GM19372 (cell line): ENCODE results near the gene NUDT15.
"Not testable (repeated sequence)": the region's sequence is repeated elsewhere in the genome, so short reads cannot be mapped to it uniquely, and the experiment has no call there.

ENCODE experiments used
- ATAC-seq: cut with Tn5 transposase; IDR thresholded peaks from one replicate; pipeline ENCODE4 v1.9.1; 2021; ENCODE audit warnings: mild to moderate bottlenecking, low read depth, moderate library complexity; ENCODE audit not compliant: unreplicated experiment

Gene NUDT15

GRCh38 chr13:48037346-48038173 is at the start of gene NUDT15:
TSS of gene NUDT15 (plus strand) at chr13:48037726. CDS start at chr13:48037747, 21 bp downstream.
- ATAC-seq = peak; percentile 90

- ATAC-seq = no peak
Measured at GRCh38 chr13:47990427-47990826, 47.1 kb upstream of the NUDT15 start.

GRCh38 chr13:47990920-47991466 is 46.5 kb upstream of the NUDT15 start:
- no peak for ATAC-seq

- ATAC-seq = no peak
Measured at GRCh38 chr13:47991859-47992258, 45.7 kb upstream of the NUDT15 start.

- ATAC-seq = no peak
Measured at GRCh38 chr13:47997384-47997783, 40.1 kb upstream of the NUDT15 start.

- ATAC-seq = no peak
Measured at GRCh38 chr13:47999973-48000372, 37.6 kb upstream of the NUDT15 start.

GRCh38 chr13:48000559-48001113 is 36.9 kb upstream of the NUDT15 start:
- ATAC-seq = peak; percentile 32

- peak; percentile 98 for ATAC-seq
Measured at GRCh38 chr13:48001114-48001881, 36.2 kb upstream of the NUDT15 start, which contains the start of gene SUCLA2. TSS of gene SUCLA2 (minus strand) at chr13:48001273. CDS start at chr13:48001269, 4 bp downstream.

- not testable (repeated sequence) for ATAC-seq
Measured at GRCh38 chr13:48001999-48002398, 35.5 kb upstream of the NUDT15 start.

- no peak for ATAC-seq
Measured at GRCh38 chr13:48004201-48004600, 33.3 kb upstream of the NUDT15 start.

- no peak for ATAC-seq
Measured at GRCh38 chr13:48006396-48006795, 31.1 kb upstream of the NUDT15 start.

- no peak for ATAC-seq
Measured at GRCh38 chr13:48009284-48009683, 28.2 kb upstream of the NUDT15 start.

- ATAC-seq = no peak
Measured at GRCh38 chr13:48010698-48011097, 26.8 kb upstream of the NUDT15 start.

- no peak for ATAC-seq
Measured at GRCh38 chr13:48012668-48013067, 24.9 kb upstream of the NUDT15 start.

- no peak for ATAC-seq
Measured at GRCh38 chr13:48014359-48014758, 23.2 kb upstream of the NUDT15 start.

GRCh38 chr13:48018637-48019036 is 18.9 kb upstream of the NUDT15 start:
- no peak for ATAC-seq

GRCh38 chr13:48019796-48020195 is 17.7 kb upstream of the NUDT15 start:
- no peak for ATAC-seq

- ATAC-seq = no peak
Measured at GRCh38 chr13:48028066-48028465, 9.5 kb upstream of the NUDT15 start.

- ATAC-seq = no peak
Measured at GRCh38 chr13:48029859-48030258, 7.7 kb upstream of the NUDT15 start.

GRCh38 chr13:48038761-48039160 is 1.2 kb downstream of the NUDT15 start:
- no peak for ATAC-seq

- no peak for ATAC-seq
Measured at GRCh38 chr13:48040049-48040448, 2.5 kb downstream of the NUDT15 start.
